Mesodermal cell (in vitro differentiated cells): ENCODE measurements around the gene VPREB1.
"Not testable (repeated sequence)": the region's sequence is repeated elsewhere in the genome, so short reads cannot be mapped to it uniquely, and the experiment has no call there.

ENCODE experiments used
- H3K27ac ChIP-seq: 2 replicates; pipeline ENCODE4 v1.7.0; 2013; ENCODE audit warnings: mild to moderate bottlenecking, low read depth, low read length, moderate library complexity; ENCODE audit not compliant: severe bottlenecking
- H3K36me3 ChIP-seq: 2 replicates; pipeline ENCODE4 v1.7.1; 2013; ENCODE audit warnings: mild to moderate bottlenecking, low read length, moderate library complexity; ENCODE audit not compliant: control insufficient read depth, insufficient read depth
- H3K4me1 ChIP-seq: one replicate; pipeline ENCODE4 v1.7.1; 2013; ENCODE audit warnings: mild to moderate bottlenecking, low read length; ENCODE audit not compliant: insufficient read depth, control insufficient read depth, poor library complexity, severe bottlenecking
- H3K4me3 ChIP-seq: 2 replicates; pipeline ENCODE4 v1.7.0; 2013; ENCODE audit warnings: low read length, control low read depth, mild to moderate bottlenecking; ENCODE audit not compliant: insufficient read depth, poor library complexity, severe bottlenecking; ENCODE audit errors: extremely low read depth
- H3K9me3 ChIP-seq: 2 replicates; pipeline ENCODE4 v1.7.1; 2013; ENCODE audit warnings: mild to moderate bottlenecking, low read length, moderate library complexity; ENCODE audit not compliant: control insufficient read depth
- WGBS, 2 experiments: methylation state at CpG; one replicate each; pipeline ENCODE4 v1.1.5; 2013; ENCODE audit warnings: missing lambda C conversion rate in 2 of 2; ENCODE audit not compliant: insufficient coverage in 2 of 2; 5-methylcytosine and 5-hydroxymethylcytosine counted together

Gene VPREB1

DNA sequence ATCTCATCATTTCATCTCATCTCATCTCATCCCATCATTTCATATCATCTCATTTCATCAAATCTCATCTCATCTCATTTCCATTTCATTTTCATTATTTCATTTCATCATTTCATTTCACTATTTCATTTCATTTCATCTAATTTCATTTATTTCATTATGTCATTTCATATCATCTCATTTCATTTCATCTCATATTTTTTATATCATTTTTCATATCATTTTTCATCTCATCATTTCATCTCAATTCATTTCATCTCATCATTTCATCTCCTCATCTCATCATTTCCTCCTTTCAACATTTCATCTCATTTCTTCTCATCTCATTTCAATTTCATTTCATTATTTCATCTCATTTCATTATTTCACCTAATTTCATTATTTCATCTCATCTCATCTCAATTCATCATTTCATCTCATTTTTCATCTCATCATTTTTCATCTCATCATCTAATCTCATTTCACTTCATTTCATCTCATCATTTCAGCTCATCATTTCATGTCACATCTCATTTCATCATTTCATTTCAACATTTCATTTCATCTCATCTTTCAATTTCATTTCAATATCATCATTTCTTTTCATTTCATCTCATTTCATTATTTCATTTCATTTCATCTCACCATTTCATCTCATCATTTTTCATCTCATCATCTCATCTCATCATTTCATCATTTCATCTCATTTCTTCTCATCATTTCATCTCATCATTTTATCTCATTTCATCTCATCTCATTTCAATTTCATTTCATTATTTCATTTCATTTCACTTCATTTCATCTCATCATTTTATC is 40.6 kb downstream of the VPREB1 start:
- H3K4me3 ChIP-seq, H3K4me1 ChIP-seq, H3K27ac ChIP-seq, H3K36me3 ChIP-seq, H3K9me3 ChIP-seq: not testable (repeated sequence)

DNA sequence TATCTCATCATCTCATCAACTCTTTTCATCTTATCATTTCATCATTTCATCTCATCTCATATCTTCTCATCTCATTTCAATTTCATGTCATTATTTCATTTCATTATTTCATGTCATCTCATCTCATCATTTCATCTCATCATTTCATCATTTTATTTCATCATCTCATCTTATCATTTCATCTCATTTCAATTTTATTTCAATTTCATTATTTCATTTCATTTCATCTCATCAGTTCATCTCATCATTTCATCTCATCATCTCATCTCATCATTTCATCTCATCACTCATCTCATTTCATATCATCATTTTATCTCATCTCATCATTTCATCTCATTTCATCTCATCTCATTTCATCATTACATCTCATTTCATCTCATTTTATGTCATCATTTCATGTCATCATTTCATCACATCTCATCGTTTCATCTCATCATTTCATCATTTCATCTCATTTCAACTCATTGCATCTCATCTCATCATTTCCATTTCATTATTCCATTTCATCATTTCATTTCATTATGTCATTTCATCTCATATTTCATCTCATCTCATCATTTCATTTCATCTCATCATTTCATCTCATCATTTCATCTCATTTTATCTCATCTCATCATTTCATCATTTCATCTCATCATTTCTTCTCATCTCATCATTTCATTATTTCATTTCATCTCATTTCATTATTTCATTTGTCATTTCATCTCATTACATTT is 42.0 kb downstream of the VPREB1 start:
- 83 to 100% methylated on average over 1 of the region's 1 CpG for WGBS, 2 experiments

DNA sequence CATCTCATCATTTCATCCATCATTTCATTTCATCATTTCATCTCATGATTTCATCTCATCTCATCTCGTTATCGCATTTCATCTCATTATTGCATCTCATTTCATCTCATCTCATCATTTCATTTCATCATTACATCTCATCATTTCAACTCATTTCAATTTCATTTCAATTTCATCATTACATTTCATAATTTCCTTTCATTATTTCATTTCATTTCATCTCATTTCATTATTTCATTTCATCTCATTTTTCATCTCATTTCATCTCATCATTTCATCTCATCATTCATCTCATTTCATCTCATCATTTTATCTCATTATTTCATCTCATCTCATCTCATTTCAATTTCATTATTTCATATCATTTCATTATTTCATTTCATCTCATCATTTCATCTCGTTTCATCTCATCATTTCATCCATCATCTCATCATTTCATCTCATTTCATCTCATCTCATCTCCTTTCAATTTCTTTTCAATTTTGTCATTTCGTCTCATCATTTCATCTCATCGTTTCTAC is 42.6 kb downstream of the VPREB1 start:
- not testable (repeated sequence) for H3K27ac ChIP-seq, H3K4me3 ChIP-seq, H3K9me3 ChIP-seq, H3K4me1 ChIP-seq, H3K36me3 ChIP-seq
- 94 to 100% methylated on average over 4 to 5 of the region's 5 CpGs for WGBS, 2 experiments

More for the DNA sequence above, 42.0 kb downstream of the VPREB1 start:
- H3K9me3 ChIP-seq, H3K36me3 ChIP-seq, H3K27ac ChIP-seq, H3K4me3 ChIP-seq, H3K4me1 ChIP-seq: not testable (repeated sequence)

DNA sequence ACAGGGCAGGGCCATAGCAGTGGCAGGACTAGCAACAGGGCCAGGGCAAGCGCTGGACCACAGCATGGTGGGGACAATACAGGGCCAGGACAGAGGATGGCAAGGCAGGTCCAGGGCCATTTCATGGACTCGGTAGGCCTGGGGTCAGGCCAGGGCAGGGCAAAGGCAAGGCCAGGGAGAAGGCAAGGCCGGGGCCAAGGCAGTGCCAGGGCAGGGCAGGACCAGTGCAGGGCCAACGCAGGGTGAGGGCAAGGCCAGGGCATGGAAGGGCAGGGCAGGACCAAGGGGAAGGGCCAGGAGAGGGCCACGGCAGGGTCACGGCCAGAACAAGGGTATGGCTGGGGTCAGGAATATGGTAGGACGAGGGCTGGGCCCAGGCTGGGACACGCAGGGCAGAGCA is 45.1 kb downstream of the VPREB1 start:
- not testable (repeated sequence) for H3K4me1 ChIP-seq, H3K9me3 ChIP-seq, H3K4me3 ChIP-seq, H3K27ac ChIP-seq, H3K36me3 ChIP-seq
- WGBS, 2 experiments, result 100% methylated on average over 1 of the region's 8 CpGs

DNA sequence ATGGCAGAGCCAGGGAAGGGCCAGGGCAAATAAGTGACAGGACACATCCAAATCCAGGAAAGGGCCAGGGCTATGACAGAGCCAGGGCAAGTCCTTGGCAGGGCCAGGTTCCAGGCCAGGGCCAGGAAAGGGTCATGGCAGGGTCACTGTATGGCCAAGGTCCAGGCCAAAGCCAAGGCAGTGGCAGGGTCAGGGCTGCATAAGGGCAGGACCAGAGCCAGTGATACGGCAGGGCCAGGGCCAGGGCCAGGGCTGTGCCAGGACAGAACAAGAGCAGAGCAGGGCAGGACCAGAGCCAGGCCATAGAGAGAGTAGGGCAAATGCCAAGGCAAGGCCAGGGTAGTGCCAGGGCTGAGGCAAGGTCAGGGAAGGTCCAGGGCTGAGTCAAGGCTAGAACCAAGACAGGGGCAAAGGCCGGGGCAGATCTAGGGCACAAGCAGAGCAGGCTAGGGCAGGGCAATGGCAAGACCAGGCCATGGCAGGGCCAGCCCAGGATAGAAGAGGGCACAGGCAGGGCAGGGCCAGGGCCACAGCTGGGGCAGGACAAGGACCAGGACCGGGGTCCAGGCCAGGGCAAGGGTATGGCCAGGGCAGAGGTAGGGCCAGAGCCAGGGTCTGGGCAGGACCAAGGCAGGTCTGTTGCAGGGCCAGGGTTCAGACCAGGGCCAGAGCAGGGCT is 46.7 kb downstream of the VPREB1 start:
- H3K36me3 ChIP-seq, H3K27ac ChIP-seq, H3K9me3 ChIP-seq, H3K4me3 ChIP-seq, H3K4me1 ChIP-seq: not testable (repeated sequence)
- WGBS, 2 experiments, result 86 to 91% methylated on average over 1 of the region's 3 CpGs

DNA sequence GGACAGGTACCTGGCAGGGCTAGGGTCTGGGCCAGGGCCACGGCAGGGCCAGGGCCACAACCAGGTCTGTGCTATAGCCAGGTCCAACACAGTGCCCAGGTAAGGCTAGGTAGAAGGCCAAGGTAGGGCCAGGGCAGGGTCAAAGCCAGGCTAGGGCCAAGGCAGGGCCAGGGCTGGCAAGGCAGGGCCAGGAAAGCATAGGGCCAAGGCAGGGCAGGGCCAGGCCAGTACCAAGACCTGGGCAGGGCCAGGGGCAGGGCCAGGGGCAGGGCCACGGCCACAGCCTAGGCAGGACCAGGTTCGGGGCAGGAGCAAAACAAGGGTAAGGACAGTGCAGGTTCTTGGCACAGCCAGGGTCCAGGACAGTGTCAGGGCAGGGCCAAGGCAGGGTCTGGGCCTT is 48.1 kb downstream of the VPREB1 start:
- not testable (repeated sequence) for H3K36me3 ChIP-seq, H3K4me1 ChIP-seq, H3K9me3 ChIP-seq, H3K27ac ChIP-seq, H3K4me3 ChIP-seq
- 92 to 100% methylated on average over 3 of the region's 3 CpGs for WGBS, 2 experiments

DNA sequence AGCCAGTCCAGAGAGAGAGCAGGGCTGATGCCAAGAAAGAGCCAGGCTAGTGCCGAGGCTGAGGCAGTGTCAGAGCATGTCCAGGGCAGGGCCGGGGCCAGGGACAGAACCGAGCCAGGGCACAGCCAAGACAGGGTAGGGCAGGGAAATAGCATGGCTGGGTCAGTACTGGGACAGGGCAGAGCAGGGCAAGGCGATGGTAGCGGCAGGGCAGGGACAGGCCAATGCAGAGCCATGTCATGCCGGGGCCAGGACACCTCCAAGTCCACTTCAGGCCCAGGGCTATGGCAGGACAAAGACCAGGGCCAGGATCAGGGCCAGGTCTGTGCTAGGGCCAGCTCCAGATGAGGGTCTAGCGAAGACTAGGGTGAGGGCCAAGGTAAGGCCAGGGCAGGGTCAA is 48.9 kb downstream of the VPREB1 start:
- H3K4me3 ChIP-seq, H3K4me1 ChIP-seq, H3K27ac ChIP-seq, H3K9me3 ChIP-seq, H3K36me3 ChIP-seq: not testable (repeated sequence)
- 90 to 91% methylated on average over 5 to 7 of the region's 7 CpGs for WGBS, 2 experiments

DNA sequence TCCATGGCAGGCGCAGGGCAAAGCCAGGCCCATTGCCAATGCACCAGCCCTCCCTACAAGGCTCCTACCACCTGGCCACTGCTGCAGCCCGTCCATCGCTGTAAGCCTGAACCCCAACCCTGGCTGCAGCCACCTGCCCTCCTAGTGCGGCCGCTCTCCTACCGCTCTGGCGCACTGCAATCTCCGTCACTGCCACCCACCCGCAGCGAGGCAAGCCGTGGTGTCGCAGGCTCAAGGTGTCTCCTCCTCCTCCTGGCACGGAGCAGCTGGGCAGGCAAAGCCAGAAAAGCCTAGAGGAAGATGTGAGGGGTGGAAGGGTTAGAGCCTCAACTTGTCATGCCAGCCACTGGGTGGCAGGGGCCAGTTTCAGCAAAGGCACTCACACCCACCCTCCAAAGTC is 50.1 kb downstream of the VPREB1 start:
- not testable (repeated sequence) for H3K36me3 ChIP-seq, H3K4me3 ChIP-seq, H3K4me1 ChIP-seq, H3K9me3 ChIP-seq, H3K27ac ChIP-seq
- WGBS, 2 experiments, result 86 to 92% methylated on average over 7 to 12 of the region's 13 CpGs
